GM10847 (cell line): ENCODE measurements around the gene TNFRSF6B.

Experiments
- POLR2A ChIP-seq: IDR thresholded peaks from 2 replicates; pipeline ENCODE4 v1.6.1; 2011; ENCODE audit not compliant: insufficient read length; ENCODE audit errors: extremely low read depth

TNFRSF6B gene

DNA sequence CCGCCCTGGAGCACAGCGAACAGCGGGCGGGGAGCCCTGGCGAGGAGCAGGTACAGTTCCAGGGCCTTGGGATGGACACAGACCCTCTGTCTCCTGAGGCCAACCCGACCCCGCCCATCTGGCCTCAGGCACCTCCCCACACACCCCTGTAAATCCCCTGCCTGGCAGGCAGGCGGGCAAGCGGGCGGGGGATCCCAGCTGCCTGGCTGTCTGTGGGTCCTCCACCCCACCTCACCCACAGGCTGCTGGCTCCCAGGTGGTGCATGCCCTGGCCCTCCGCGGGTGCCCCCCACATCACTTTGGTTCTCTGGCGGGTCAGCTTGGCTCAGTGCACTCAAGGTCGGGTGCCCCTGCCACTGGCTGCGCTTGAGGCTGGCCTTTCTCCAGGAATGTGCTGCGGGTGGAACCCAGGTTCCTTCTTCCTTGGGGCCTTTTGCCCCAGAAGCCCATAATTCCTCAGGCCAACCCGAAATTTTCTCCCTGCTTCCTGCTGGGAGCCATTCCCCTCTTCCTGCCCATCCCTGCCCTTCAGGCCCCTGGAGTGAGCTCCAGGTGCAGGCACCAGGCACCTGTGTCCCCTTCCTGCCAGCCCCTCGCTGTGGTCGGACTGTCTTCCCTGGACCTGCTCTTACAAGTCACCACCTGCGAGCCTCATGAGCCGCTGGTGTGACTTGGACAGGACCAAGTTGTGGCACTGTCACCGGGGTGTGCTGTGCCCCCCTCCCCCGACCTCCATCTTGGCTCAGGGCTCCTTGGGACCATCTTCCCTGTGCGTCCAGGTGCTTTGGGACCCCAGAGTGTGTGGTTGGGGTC lies 5.3 kb upstream of the TNFRSF6B start:
- TF ChIP-seq POLR2A: no peak

- no peak for TF ChIP-seq POLR2A
Observed at GRCh38 chr20:63691711-63692435, 4.6 kb upstream of the TNFRSF6B start.

DNA sequence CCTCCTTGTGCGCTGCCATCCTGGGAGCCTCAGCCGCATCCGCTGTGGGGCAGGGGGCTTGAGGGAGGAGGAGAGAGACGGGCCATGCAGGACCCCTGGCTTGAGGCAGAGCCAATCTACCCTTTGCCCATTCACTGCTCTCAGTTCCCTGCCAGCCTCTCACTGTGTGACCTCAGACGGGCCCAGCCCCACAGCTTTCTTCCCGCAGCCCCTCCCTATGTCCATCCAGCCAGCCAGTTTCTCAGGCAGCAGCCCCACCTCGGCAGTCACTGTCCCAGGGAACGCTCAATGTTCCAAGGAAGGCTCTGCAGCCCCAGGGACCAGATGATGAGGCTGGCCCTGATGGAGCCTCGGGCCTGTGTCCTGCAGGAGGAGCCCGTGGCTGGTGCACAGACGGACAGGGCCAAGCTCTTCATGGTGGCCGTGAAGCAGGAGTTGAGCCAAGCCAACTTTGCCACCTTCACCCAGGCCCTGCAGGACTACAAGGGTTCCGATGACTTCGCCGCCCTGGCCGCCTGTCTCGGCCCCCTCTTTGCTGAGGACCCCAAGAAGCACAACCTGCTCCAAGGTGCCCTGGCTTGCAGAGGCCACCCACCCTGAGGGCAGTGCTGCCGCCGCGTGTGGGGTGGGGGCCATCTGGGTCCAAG lies 3.9 kb upstream of the TNFRSF6B start:
- TF ChIP-seq POLR2A: no peak

DNA sequence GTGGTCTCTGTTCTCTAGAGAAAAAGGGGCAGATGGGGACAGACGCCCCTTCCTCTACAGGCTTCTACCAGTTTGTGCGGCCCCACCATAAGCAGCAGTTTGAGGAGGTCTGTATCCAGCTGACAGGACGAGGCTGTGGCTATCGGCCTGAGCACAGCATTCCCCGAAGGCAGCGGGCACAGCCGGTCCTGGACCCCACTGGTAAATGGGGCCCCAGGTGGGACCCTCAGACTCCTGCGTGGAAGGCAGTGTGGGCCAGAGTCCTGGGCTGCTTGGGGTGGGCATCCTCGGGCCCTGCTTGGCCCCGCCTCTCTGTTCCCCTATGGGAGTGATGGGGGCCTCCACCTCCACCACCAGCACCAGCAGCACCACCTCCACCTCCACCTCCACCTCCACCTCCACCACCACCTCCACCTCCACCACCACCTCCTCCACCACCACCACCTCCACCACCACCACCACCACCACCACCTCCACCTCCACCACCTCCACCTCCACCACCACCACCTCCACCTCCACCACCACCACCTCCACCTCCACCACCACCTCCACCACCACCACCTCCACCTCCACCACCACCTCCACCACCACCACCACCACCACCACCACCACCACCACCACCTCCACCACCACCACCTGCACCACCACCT lies 3.2 kb upstream of the TNFRSF6B start:
- TF ChIP-seq POLR2A: no peak

DNA sequence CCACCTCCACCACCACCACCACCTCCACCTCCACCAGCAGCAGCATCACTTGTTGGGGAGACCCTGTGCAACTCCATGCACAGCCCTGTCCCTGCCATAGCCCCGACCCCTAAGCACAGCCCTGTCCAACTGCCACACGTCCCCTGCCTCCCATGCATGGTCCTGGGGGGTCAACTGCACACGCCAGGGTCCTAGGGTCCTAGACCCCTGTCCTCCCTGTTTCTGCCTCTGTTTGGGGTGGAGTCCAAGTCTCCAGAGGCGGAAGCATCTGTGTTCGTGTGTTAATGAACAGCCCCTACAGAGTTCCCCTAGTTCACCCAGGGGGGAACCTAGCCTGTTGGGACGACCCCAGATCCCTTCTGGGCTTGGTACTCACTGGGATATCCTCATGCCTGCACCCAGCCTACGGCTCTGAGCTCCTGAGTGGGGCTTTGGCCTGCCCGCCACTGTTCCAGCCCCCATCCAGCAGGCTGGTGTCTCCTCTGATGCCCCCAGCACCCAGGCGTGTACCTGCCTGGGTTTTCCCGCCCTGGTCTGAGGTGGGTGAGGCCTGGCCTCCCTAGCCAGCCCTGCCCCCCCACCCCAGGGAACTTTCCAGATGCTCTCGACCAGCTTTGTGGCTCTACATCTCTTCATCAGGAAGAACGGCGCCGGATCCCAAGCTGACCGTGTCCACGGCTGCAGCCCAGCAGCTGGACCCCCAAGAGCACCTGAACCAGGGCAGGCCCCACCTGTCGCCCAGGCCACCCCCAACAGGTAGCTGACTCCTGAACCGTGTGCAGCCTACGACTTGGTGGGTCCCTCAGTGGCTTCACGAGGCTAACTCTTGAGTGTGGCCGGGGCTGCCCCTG lies 2.5 kb upstream of the TNFRSF6B start:
- no peak for TF ChIP-seq POLR2A

DNA sequence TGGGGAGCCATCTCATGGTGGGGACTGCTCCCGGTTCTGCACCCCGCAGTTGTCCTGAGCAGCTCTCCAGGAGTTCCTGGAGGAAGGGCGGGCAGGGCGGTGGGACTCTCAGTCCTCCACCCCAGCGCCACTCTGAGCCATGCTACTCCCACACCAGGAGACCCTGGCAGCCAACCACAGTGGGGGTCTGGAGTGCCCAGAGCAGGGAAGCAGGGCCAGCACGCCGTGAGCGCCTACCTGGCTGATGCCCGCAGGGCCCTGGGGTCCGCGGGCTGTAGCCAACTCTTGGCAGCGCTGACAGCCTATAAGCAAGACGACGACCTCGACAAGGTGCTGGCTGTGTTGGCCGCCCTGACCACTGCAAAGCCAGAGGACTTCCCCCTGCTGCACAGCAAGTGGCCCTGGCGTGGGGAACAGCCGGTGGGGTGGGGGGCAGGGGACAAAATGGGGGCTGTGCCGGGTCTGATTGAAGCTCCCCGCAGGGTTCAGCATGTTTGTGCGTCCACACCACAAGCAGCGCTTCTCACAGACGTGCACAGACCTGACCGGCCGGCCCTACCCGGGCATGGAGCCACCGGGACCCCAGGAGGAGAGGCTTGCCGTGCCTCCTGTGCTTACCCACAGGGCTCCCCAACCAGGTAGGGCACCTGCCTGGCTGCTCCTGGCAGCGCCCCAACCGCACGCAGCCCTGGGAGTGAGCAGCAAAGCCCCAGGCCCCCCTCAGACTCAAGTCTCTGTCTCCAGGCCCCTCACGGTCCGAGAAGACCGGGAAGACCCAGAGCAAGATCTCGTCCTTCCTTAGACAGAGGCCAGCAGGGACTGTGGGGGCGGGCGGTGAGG lies 1.6 kb upstream of the TNFRSF6B start:
- TF ChIP-seq POLR2A: no peak

DNA sequence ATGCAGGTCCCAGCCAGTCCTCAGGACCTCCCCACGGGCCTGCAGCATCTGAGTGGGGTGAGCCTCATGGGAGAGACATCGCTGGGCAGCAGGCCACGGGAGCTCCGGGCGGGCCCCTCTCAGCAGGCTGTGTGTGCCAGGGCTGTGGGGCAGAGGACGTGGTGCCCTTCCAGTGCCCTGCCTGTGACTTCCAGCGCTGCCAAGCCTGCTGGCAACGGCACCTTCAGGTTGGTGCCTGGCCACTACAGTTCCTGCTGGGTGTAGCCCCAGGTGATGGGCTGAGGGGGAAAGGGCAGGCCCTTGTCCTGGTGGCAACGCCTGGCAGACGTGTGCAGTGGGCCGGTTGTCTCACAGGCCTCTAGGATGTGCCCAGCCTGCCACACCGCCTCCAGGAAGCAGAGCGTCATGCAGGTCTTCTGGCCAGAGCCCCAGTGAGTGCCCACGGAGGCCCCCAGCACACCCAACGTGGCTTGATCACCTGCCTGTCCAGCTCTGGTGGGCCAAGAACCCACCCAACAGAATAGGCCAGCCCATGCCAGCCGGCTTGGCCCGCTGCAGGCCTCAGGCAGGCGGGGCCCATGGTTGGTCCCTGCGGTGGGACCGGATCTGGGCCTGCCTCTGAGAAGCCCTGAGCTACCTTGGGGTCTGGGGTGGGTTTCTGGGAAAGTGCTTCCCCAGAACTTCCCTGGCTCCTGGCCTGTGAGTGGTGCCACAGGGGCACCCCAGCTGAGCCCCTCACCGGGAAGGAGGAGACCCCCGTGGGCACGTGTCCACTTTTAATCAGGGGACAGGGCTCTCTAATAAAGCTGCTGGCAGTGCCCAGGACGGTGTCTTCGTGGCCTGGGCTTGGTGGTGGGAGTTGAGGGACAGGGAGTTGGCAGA lies 787 bp upstream of the TNFRSF6B start:
- TF ChIP-seq POLR2A: no peak

DNA sequence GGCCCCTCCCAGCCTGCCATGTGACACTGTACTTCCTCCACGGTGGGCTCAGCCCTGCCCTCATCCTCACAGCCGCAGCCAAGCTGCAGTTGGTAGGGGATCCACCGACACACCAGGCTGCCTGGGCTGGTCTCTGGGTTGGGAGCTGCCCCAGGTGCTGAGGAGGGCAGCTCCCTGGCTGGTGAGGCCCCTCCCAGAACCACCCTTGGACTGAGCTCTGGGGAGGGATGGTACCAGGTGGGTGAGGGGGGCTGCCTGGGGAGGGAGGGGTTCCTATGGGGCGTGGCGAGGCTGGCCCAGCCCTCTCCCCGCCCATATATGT lies 185 bp upstream of the TNFRSF6B start:
- no peak for TF ChIP-seq POLR2A

GRCh38 chr20:63697357-63697867 lies 960 bp downstream of the TNFRSF6B start:
- TF ChIP-seq POLR2A: no peak

- TF ChIP-seq POLR2A: no peak
Observed at GRCh38 chr20:63697868-63698545, 1.6 kb downstream of the TNFRSF6B start.

GRCh38 chr20:63698739-63699465 lies 2.5 kb downstream of the TNFRSF6B start:
- TF ChIP-seq POLR2A: no peak
